DND-41 (cell line): ENCODE measurements around the gene H1-8.

Experiments
- CTCF ChIP-seq: IDR thresholded peaks from 2 replicates; pipeline ENCODE4 v1.5.1; 2012; ENCODE audit warnings: borderline replicate concordance, low read length, moderate library complexity, mild to moderate bottlenecking; ENCODE audit not compliant: poor library complexity, severe bottlenecking; ENCODE audit errors: extremely low read depth
- EZH2 ChIP-seq: IDR thresholded peaks from 3 replicates; pipeline ENCODE4 v1.6.1; 2012; ENCODE audit warnings: borderline replicate concordance, low read depth, mild to moderate bottlenecking, moderate library complexity, low read length, inconsistent platforms; ENCODE audit not compliant: severe bottlenecking

- no peak for TF ChIP-seq CTCF
- TF ChIP-seq EZH2 = no peak
Observed at GRCh38 chr3:129582799-129583198, 39.8 kb downstream of the H1-8 start.
